Breast epithelium (tissue), 3 donors: ENCODE measurements around the gene BCAN.

Source experiments
- POLR2A ChIP-seq: fragments of 450-650 bp; IDR thresholded peaks from one replicate; pipeline ENCODE4 v1.6.1; 2016; ENCODE audit warnings: antibody characterized with exemption, mild to moderate bottlenecking, moderate library complexity
- POLR2AphosphoS5 ChIP-seq, 3 donors: sonication (generic); formaldehyde crosslinking; IDR thresholded peaks; one replicate each; pipeline ENCODE4 v1.6.1; 2017; ENCODE audit warnings: antibody characterized with exemption in 3 of 3
- TF ChIP-seq, protein P1 (sequence below), 3 donors: fragments of 450-650 bp; IDR thresholded peaks; one replicate each; pipeline ENCODE4 v1.5.1; 2016 to 2017; ENCODE audit warnings: antibody characterized with exemption in 3 of 3, mild to moderate bottlenecking in 3 of 3, moderate library complexity in 3 of 3

DNA sequence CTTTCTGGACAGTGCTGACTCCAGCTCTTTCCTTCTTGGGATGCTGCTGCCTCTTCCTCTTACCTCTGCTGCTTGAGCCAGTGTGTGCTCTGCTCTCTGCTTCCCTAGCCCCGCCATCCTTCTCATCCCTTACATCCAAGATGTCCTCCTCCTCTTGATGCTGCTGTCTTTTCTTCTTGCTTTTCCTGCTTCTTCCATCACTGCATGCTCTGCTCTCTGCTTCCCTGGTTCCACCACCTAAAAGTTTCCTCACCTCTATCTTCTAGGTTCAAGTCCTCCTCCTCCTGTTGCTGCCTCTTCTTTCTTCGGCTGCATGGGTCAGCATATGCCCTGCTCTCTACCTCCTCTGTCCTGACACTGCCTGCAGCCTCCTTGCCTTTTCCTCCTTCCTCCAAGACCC, 46.9 kb upstream of the BCAN start:
- TF ChIP-seq, protein P1, sequence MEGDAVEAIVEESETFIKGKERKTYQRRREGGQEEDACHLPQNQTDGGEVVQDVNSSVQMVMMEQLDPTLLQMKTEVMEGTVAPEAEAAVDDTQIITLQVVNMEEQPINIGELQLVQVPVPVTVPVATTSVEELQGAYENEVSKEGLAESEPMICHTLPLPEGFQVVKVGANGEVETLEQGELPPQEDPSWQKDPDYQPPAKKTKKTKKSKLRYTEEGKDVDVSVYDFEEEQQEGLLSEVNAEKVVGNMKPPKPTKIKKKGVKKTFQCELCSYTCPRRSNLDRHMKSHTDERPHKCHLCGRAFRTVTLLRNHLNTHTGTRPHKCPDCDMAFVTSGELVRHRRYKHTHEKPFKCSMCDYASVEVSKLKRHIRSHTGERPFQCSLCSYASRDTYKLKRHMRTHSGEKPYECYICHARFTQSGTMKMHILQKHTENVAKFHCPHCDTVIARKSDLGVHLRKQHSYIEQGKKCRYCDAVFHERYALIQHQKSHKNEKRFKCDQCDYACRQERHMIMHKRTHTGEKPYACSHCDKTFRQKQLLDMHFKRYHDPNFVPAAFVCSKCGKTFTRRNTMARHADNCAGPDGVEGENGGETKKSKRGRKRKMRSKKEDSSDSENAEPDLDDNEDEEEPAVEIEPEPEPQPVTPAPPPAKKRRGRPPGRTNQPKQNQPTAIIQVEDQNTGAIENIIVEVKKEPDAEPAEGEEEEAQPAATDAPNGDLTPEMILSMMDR (IDR thresholded peaks at IDR 0.05): no peak
- TF ChIP-seq POLR2A (no peak), POLR2AphosphoS5 (IDR thresholded peaks at IDR 0.05) (no peak)
